Kidney (tissue), 14 donors: ENCODE results near the gene CNIH4. TPM values are rescaled to one million over a fixed set of nuclear protein-coding genes. Genes with fewer than 3 reads are reported as not detected.
"Not testable (repeated sequence)": the region's sequence is repeated elsewhere in the genome, so short reads cannot be mapped to it uniquely, and the experiment has no call there.

Source experiments
- DNase-seq, 5 donors: peaks; one replicate each; pipeline ENCODE4 v3.0.0-alpha.2; 2013 to 2020
- FAIRE-seq: peaks from 2 replicates; lab custom pipeline; 2012; peaks lifted over from hg19 to GRCh38; lab: Jason Lieb, UNC
- H3K27ac ChIP-seq, 2 donors: one replicate each; pipeline ENCODE4 v1.7.0; 2013; ENCODE audit warnings: low read depth in 2 of 2, low read length in 2 of 2, inconsistent platforms in 1 of 2
- H3K27me3 ChIP-seq: one replicate; pipeline ENCODE4 v1.7.1; 2013; ENCODE audit warnings: low read length, inconsistent platforms; ENCODE audit not compliant: control insufficient read depth, insufficient read depth
- H3K36me3 ChIP-seq, 3 donors: one replicate each; pipeline versions ENCODE4 v1.7.0 to v1.7.1; 2013; ENCODE audit warnings: low read length in 3 of 3, control low read depth in 1 of 3, inconsistent platforms in 1 of 3; ENCODE audit not compliant: insufficient read depth in 3 of 3, control insufficient read depth in 2 of 3
- H3K4me1 ChIP-seq, 3 donors: one replicate each; pipeline versions ENCODE4 v1.7.0 to v1.7.1; 2013; ENCODE audit warnings: low read length in 3 of 3, inconsistent platforms in 1 of 3, low read depth in 1 of 3; ENCODE audit not compliant: control insufficient read depth in 2 of 3, insufficient read depth in 2 of 3
- H3K4me3 ChIP-seq, 3 donors: one replicate each; pipeline versions ENCODE4 v1.7.0 to v1.8.1; 2013; ENCODE audit warnings: low read length in 3 of 3, control low read depth in 1 of 3, inconsistent platforms in 1 of 3
- H3K9ac ChIP-seq, 3 donors: one replicate each; pipeline versions ENCODE4 v1.7.0 to v1.7.1; 2013; ENCODE audit warnings: low read length in 3 of 3, control low read depth in 1 of 3, inconsistent platforms in 1 of 3
- H3K9me3 ChIP-seq, 3 donors: one replicate each; pipeline versions ENCODE4 v1.7.0 to v1.7.1; 2013; ENCODE audit warnings: low read length in 3 of 3, control low read depth in 1 of 3, inconsistent platforms in 1 of 3; ENCODE audit not compliant: control insufficient read depth in 2 of 3, insufficient read depth in 1 of 3
- CTCF ChIP-seq: IDR thresholded peaks from 3 replicates; pipeline ENCODE4 v1.5.1; 2012; ENCODE audit warnings: mild to moderate bottlenecking, moderate library complexity, borderline replicate concordance; ENCODE audit not compliant: insufficient read depth; ENCODE audit errors: extremely low read depth
- intact Hi-C: fragments of 100-400 bp; cut with DNase I; formaldehyde crosslinking; loops from one replicate; pipeline ENCODE4 v1.11.1; 2022
- polyA plus RNA-seq: library from polyadenylated mRNA; stranded (reverse); fragments of 350-450 nt; fragmentation: Illumina TruSeq; extraction: RNeasy Lipid Tissue Mini Kit (QIAGEN cat#74804); gene quantifications from one replicate; pipeline ENCODE4 v1.2.3, GENCODE V29; 2014; ENCODE audit warnings: low read depth, low replicate concordance; ENCODE audit not compliant: insufficient read depth
- total RNA-seq: library from RNA; stranded (reverse); fragmentation: NEBNext Ultra II Directional; extraction: Animal tissue kit (Norgen Biotek cat#: 25700); gene quantifications from one replicate; pipeline ENCODE4 v1.2.1, GENCODE V29; 2021
- donor health status: control.
- donor health status: control.
- donor health status: control.
- donor health status: control.
- donor health status: control.
- donor health status: DM: yes; HTN: yes; CAD: no.
- donor health status: Normal renal cell carcinoma (clear cell type).

Gene CNIH4
- total and polyA plus RNA-seq, 2 donors from 2014 or later: 51.0 to 77.9 TPM

DNA sequence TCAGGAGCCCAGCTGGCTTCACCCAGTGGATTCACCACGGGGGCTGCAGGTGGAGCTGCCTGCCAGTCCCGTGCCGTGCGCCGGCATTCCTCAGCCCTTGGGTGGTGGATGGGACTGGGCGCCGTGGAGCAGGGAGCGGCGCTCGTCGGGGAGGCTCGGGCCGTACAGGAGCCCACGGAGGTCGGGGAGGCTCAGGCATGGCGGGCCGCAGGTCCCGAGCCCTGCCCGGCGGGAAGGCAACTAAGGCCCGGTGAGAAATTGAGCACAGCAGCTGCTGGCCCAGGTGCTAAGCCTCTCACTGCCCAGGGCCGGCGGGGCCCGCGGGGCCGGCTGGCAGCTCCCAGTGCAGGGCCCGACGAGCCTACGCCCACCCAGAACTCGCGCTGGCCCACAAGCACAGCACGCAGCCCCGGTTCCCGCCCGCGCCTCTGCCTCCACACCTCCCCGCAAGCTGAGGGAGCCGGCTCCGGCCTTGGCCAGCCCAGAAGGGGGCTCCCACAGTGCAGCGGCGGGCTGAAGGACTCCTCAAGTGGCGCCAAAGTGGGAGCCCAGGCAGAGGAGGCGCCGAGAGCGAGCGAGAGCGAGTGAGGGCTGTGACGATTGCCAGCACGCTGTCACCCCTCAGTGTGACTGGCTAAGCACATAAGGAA, 4.1 kb upstream of the CNIH4 start:
- FAIRE-seq, intact Hi-C loops, H3K36me3 ChIP-seq, H3K9ac ChIP-seq, H3K9me3 ChIP-seq, H3K27me3 ChIP-seq, H3K4me1 ChIP-seq, H3K4me3 ChIP-seq, H3K27ac ChIP-seq: not testable (repeated sequence)
- DNase-seq: peak in 1 of 5 donors; percentile 66

DNA sequence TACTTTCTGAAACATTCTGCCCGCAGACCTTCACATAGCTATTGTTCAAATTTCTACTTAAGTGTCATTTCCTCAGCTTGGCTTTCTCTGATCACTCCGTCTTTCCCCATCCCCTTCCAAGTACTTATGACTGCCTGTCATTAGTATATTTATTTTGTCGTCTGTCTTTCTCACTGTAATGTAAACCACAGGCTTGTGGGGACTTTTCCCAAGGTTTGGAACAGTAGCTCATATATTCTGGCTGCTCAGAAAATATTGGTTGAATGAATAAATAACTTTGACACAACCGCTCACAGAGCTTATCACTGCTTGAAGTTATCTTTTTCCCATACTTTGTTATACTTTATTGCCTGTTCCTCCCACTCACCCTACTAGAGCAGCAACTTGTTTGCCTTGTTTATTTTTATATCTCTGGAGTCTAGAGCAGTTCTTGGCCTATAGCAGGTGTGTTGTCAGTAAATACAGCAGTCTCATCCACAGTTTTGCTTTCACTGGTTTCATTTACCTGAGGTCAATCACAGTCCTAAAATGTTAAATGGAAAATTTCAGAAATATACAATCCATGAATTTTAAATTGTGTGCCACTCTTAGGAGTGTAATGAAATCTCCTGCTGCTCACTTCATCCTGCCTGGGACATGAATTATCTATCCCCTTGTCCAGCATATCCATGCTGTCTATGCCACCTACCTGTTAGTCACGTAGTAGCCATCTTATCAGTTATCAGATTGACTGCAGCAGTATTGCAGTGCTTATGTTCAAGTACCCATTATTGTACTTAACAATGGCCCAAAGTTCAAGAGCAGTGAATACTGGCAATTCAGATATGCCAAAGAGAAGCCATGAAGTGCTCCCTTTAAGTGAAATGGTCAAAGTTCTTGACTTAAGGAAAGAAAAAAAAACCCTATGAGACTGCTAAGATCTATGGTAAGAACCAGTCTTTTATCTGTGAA, 2.4 kb upstream of the CNIH4 start:
- H3K9me3 ChIP-seq: no peaks in the 10 kb centered on the region
- H3K36me3 ChIP-seq: no peaks in the 10 kb centered on the region
- intact Hi-C loops: no loop called here
- no peak overlapping the region for H3K27ac ChIP-seq
- FAIRE-seq (no peak), DNase-seq (no peak)
- H3K9ac ChIP-seq: no peak overlapping the region
- no peak for TF ChIP-seq CTCF
- H3K27me3 ChIP-seq: no peaks in the 10 kb centered on the region
- peaks cover 3 to 11% (median 10%) of the 10 kb centered on the region in 3 donors for H3K4me1 ChIP-seq
- H3K4me3 ChIP-seq: no peak overlapping the region

GRCh38 chr1:224357626-224358124, 996 bp downstream of the CNIH4 start:
- Histone ChIP-seq H3K27ac (peak overlapping the region; percentile 91 to 93), H3K9ac (peak overlapping the region; percentile 55 to 82 (median 69)), H3K4me1 (peaks cover 3 to 11% (median 10%) of the 10 kb centered on the region in 3 donors), H3K27me3 (no peaks in the 10 kb centered on the region), H3K36me3 (no peaks in the 10 kb centered on the region), H3K4me3 (peak overlapping the region; percentile 69 to 86 (median 80)), H3K9me3 (no peaks in the 10 kb centered on the region)
- FAIRE-seq (no peak), DNase-seq (peak in 1 of 5 donors; percentile 23)
- no peak for TF ChIP-seq CTCF
- intact Hi-C loops: no loop called here

GRCh38 chr1:224358237-224358636, 1.6 kb downstream of the CNIH4 start:
- Histone ChIP-seq H3K27ac (no peak overlapping the region), H3K9me3 (no peaks in the 10 kb centered on the region), H3K4me3 (peak overlapping the region; percentile 69 to 86 (median 80)), H3K27me3 (no peaks in the 10 kb centered on the region), H3K36me3 (no peaks in the 10 kb centered on the region), H3K9ac (peak overlapping the region in 2 of 3 donors; percentile 51 to 69), H3K4me1 (peaks cover 3 to 11% (median 10%) of the 10 kb centered on the region in 3 donors)
- intact Hi-C loops: no loop called here
- no peak for TF ChIP-seq CTCF
- FAIRE-seq (no peak), DNase-seq (no peak)
